OCI-LY1 (cell line): Measurements from ENCODE around the gene SETD1A.

Experiments used
- H2AFZ ChIP-seq: fragments of 200-600 bp; sonication (generic), shearing (Covaris generic); 2 replicates; pipeline ENCODE4 v1.6.0; 2014; ENCODE audit warnings: antibody characterized with exemption, mild to moderate bottlenecking, low read length
- H3F3A ChIP-seq: fragments of 200-600 bp; sonication (generic), shearing (Covaris generic); 2 replicates; pipeline ENCODE4 v1.6.0; 2014; ENCODE audit warnings: mild to moderate bottlenecking, antibody characterized with exemption, low read length, moderate library complexity; ENCODE audit not compliant: insufficient read depth
- H3K27ac ChIP-seq: fragments of 200-600 bp; sonication (generic); 2 replicates; pipeline ENCODE4 v1.5.1; 2014; ENCODE audit warnings: low read length, mixed run types, mild to moderate bottlenecking, low read depth; ENCODE audit not compliant: poor library complexity, severe bottlenecking
- H3K27me3 ChIP-seq: fragments of 200-600 bp; sonication (generic); 2 replicates; pipeline ENCODE4 v1.6.0; 2014; ENCODE audit warnings: antibody characterized with exemption, mild to moderate bottlenecking, low read length, moderate library complexity; ENCODE audit not compliant: insufficient read depth
- H3K36me3 ChIP-seq: fragments of 200-600 bp; sonication (generic); 2 replicates; pipeline ENCODE4 v1.6.1; 2014; ENCODE audit warnings: mild to moderate bottlenecking, antibody characterized with exemption, low read length, moderate library complexity, mixed read lengths; ENCODE audit not compliant: insufficient read depth
- H3K4me1 ChIP-seq: fragments of 200-600 bp; sonication (generic); 2 replicates; pipeline ENCODE4 v1.5.1; 2014; ENCODE audit warnings: mild to moderate bottlenecking, low read length, moderate library complexity; ENCODE audit not compliant: insufficient read depth, severe bottlenecking
- H3K4me2 ChIP-seq: fragments of 200-600 bp; sonication (generic), shearing (Covaris generic); 2 replicates; pipeline ENCODE4 v1.6.1; 2014; ENCODE audit warnings: low read length
- H3K4me3 ChIP-seq: fragments of 200-600 bp; sonication (generic); 2 replicates; pipeline ENCODE4 v1.5.1; 2014; ENCODE audit warnings: low read length, low read depth, mild to moderate bottlenecking, mixed read lengths; ENCODE audit not compliant: poor library complexity, severe bottlenecking
- H3K79me2 ChIP-seq: fragments of 200-600 bp; shearing (Covaris generic); 2 replicates; pipeline ENCODE4 v1.6.1; 2016; ENCODE audit warnings: mixed run types, low read length, mixed read lengths; ENCODE audit not compliant: insufficient read depth
- H3K9ac ChIP-seq: fragments of 200-600 bp; sonication (generic), shearing (Covaris generic); 2 replicates; pipeline ENCODE4 v1.6.1; 2014; ENCODE audit warnings: mild to moderate bottlenecking, low read length, mixed read lengths
- H3K9me2 ChIP-seq: fragments of 200-600 bp; sonication (generic), shearing (Covaris generic); 2 replicates; pipeline ENCODE4 v1.6.1; 2014; ENCODE audit warnings: low read depth, mild to moderate bottlenecking, low read length, mixed read lengths
- H3K9me3 ChIP-seq: fragments of 200-600 bp; shearing (Covaris generic); 2 replicates; pipeline ENCODE4 v1.6.1; 2014; ENCODE audit warnings: low read length, mixed read lengths
- H4K20me1 ChIP-seq: fragments of 200-600 bp; sonication (generic), shearing (Covaris generic); 2 replicates; pipeline ENCODE4 v1.6.0; 2016; ENCODE audit warnings: mild to moderate bottlenecking, low read length; ENCODE audit not compliant: insufficient read depth
- EZH2 ChIP-seq: fragments of 200-600 bp; sonication (generic), shearing (Covaris generic); IDR thresholded peaks from 2 replicates; pipeline ENCODE4 v1.8.0; 2017; ENCODE audit warnings: borderline replicate concordance, mixed run types, mild to moderate bottlenecking, antibody characterized with exemption, low read length, moderate library complexity, mixed read lengths
- TF ChIP-seq, protein P1 (sequence below): fragments of 200-600 bp; sonication (generic), shearing (Covaris generic); IDR thresholded peaks from 2 replicates; pipeline ENCODE4 v1.5.1; 2017; ENCODE audit warnings: mild to moderate bottlenecking, antibody characterized with exemption, low read length, moderate library complexity, mixed read lengths

SETD1A gene

DNA sequence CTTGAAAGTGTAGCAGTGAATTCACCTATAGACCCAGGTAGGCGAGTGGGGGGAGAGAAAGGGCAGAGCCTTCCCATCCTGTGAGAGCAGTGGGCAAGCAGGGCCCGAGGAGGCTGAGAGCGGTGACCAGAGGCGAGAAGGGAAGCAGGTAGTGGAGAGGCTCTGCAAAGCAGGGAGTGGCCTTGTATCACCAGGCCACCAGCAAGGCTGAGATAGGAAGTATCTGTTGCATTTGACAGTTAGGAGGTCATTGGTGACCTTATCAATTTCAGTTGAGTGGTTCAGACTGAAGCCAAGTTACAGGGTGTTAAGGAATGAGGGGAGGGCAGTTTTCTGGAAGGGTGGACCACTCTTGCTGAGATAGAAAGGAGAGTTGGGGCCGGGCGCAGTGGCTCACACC, 16.8 kb downstream of the SETD1A start:
- no peak overlapping the region for H3K4me2 ChIP-seq
- TF ChIP-seq, protein P1, sequence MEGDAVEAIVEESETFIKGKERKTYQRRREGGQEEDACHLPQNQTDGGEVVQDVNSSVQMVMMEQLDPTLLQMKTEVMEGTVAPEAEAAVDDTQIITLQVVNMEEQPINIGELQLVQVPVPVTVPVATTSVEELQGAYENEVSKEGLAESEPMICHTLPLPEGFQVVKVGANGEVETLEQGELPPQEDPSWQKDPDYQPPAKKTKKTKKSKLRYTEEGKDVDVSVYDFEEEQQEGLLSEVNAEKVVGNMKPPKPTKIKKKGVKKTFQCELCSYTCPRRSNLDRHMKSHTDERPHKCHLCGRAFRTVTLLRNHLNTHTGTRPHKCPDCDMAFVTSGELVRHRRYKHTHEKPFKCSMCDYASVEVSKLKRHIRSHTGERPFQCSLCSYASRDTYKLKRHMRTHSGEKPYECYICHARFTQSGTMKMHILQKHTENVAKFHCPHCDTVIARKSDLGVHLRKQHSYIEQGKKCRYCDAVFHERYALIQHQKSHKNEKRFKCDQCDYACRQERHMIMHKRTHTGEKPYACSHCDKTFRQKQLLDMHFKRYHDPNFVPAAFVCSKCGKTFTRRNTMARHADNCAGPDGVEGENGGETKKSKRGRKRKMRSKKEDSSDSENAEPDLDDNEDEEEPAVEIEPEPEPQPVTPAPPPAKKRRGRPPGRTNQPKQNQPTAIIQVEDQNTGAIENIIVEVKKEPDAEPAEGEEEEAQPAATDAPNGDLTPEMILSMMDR, result no peak
- no peak for TF ChIP-seq EZH2
- H3K36me3 ChIP-seq, result peaks cover 91% of the 10 kb centered on the region
- no peak overlapping the region for H2AFZ ChIP-seq
- no peak overlapping the region for H3K4me3 ChIP-seq
- no peak overlapping the region for H3K27ac ChIP-seq
- no peaks in the 10 kb centered on the region for H3K9me3 ChIP-seq
- H4K20me1 ChIP-seq, result no peaks in the 10 kb centered on the region
- no peaks in the 10 kb centered on the region for H3K9me2 ChIP-seq
- no peaks in the 10 kb centered on the region for H3K27me3 ChIP-seq
- no peaks in the 10 kb centered on the region for H3F3A ChIP-seq
- H3K4me1 ChIP-seq, result no peaks in the 10 kb centered on the region
- H3K79me2 ChIP-seq, result no peaks in the 10 kb centered on the region
- no peak overlapping the region for H3K9ac ChIP-seq

DNA sequence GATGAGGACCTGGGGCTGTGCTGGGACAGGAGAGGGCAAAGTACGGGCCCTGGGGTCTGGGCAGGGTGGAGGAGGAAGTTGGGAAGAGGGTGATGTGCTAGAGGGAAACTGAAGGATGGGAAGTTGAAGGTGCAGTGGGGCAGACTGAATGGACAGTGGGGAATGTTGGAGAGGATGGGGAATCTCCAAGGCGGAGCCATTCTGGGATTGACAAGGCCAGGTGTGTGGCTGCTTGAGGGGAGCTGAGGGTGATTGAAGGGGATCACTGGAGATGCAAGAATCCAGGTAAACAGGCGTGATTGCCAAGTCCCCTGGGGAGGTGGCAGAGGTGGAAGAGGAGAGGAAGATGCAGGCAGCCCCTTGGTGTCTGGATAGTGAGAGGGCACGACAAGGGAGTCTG, 18.9 kb downstream of the SETD1A start:
- Histone ChIP-seq H3K4me1 (no peaks in the 10 kb centered on the region), H3K36me3 (peaks cover 93% of the 10 kb centered on the region), H3K79me2 (no peaks in the 10 kb centered on the region), H3K9ac (no peak overlapping the region), H4K20me1 (no peaks in the 10 kb centered on the region), H3K9me2 (no peaks in the 10 kb centered on the region), H3K9me3 (no peaks in the 10 kb centered on the region), H3F3A (no peaks in the 10 kb centered on the region), H3K27me3 (no peaks in the 10 kb centered on the region), H3K4me2 (no peak overlapping the region), H2AFZ (no peak overlapping the region), H3K27ac (no peak overlapping the region), H3K4me3 (no peak overlapping the region)
- TF ChIP-seq, protein P1, result no peak
- TF ChIP-seq EZH2, result no peak

DNA sequence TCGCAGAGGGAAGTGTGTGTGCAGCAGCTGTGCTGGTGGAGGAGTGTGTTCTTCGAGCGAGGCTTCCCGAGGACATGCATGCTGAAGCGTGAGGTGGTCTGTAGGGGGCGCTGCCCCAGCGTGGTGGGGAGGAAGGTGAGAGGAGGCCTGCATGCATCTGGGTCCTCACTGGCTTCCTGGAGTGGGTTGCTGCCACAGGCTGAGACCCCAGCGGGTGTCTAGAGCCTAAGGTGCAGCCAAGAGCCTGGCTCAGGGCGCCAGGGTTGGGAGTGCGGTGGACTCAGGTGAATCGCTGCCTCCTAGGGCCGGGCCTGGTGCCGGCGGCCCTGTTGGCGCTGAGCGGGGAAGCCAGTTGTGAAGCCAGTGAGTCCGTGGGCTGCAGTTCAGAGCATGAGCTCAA, 19.9 kb downstream of the SETD1A start:
- Histone ChIP-seq H3K9me3 (no peaks in the 10 kb centered on the region), H3K27me3 (no peaks in the 10 kb centered on the region), H3F3A (no peaks in the 10 kb centered on the region), H3K27ac (no peak overlapping the region), H3K9me2 (no peaks in the 10 kb centered on the region), H2AFZ (no peak overlapping the region), H3K79me2 (no peaks in the 10 kb centered on the region), H3K36me3 (peaks cover 89% of the 10 kb centered on the region), H3K9ac (no peak overlapping the region), H3K4me3 (no peak overlapping the region), H3K4me1 (no peaks in the 10 kb centered on the region), H4K20me1 (no peaks in the 10 kb centered on the region), H3K4me2 (no peak overlapping the region)
- TF ChIP-seq EZH2, result no peak
- TF ChIP-seq, protein P1, result peak; percentile 55
